ENCODE data around the gene UBLCP1. TPM values are rescaled to one million over a fixed set of nuclear protein-coding genes. Genes with fewer than 3 reads are reported as not detected.

UBLCP1 gene
- total RNA-seq, 1 donor, result 36.9 TPM

DNA sequence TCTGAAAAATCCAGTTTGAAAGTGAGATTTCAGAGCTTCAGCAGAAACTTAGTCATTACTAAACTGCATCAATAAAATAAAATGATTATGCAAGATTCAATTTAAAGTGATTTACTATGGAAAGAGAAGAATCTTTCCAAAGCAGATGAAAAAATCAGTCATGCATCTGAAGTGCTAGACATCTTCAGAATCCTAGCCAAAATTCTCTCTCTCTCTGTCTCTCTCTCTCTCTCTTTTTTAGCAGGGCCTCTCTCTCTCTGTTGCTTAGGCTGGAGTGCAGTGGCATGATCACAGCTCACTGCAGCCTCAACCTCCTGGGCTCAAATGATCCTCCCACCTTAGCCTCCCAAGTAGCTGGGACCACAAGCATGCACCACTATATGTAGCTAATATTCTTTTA is 18.2 kb upstream of the UBLCP1 start:
- H3K79me2 ChIP-seq (ENCODE audit: insufficient read depth, low read length), result no peaks in the 10 kb centered on the region
- H3K4me3 ChIP-seq (ENCODE audit: insufficient read depth, low read length), result no peak overlapping the region
- no peak for TF ChIP-seq CTCF (IDR thresholded peaks at IDR 0.05; ENCODE audit: extremely low read depth, low read depth, low read length)
- H3K9me3 ChIP-seq (ENCODE audit: low read depth, low read length), result no peaks in the 10 kb centered on the region
- H3K36me3 ChIP-seq (ENCODE audit: insufficient read depth, low read length), result no peaks in the 10 kb centered on the region
- no peak overlapping the region for H2AFZ ChIP-seq (ENCODE audit: low read length)
- no peak overlapping the region for H3K4me2 ChIP-seq (ENCODE audit: insufficient read depth, low read length)
- H3K4me1 ChIP-seq (ENCODE audit: insufficient read depth, low read length), result peaks cover 10% of the 10 kb centered on the region
- no peaks in the 10 kb centered on the region for H4K20me1 ChIP-seq (ENCODE audit: insufficient read depth, low read length)
- no peak for DNase-seq (ENCODE audit: insufficient read length, low spot score, missing footprints)
- H3K27me3 ChIP-seq (ENCODE audit: insufficient read depth, low read length), result no peaks in the 10 kb centered on the region
- H3K27ac ChIP-seq (ENCODE audit: low read depth, low read length), result no peak overlapping the region

- DNase-seq (ENCODE audit: insufficient read length, low spot score, missing footprints), result no peak
- Histone ChIP-seq H4K20me1 (ENCODE audit: insufficient read depth, low read length) (no peaks in the 10 kb centered on the region), H3K4me3 (ENCODE audit: insufficient read depth, low read length) (no peak overlapping the region), H3K4me1 (ENCODE audit: insufficient read depth, low read length) (no peaks in the 10 kb centered on the region), H3K4me2 (ENCODE audit: insufficient read depth, low read length) (no peak overlapping the region), H3K36me3 (ENCODE audit: insufficient read depth, low read length) (no peaks in the 10 kb centered on the region), H3K27ac (ENCODE audit: low read depth, low read length) (no peak overlapping the region), H2AFZ (ENCODE audit: low read length) (no peak overlapping the region), H3K27me3 (ENCODE audit: insufficient read depth, low read length) (no peaks in the 10 kb centered on the region), H3K79me2 (ENCODE audit: insufficient read depth, low read length) (no peaks in the 10 kb centered on the region), H3K9me3 (ENCODE audit: low read depth, low read length) (no peaks in the 10 kb centered on the region)
- TF ChIP-seq CTCF (IDR thresholded peaks at IDR 0.05; ENCODE audit: extremely low read depth, low read depth, low read length), result no peak
These were observed 13.9 kb upstream of the UBLCP1 start for GRCh38 chr5:159249158-159249557.

GRCh38 chr5:159252195-159252594 is 10.9 kb upstream of the UBLCP1 start:
- H3K27me3 ChIP-seq (ENCODE audit: insufficient read depth, low read length), result no peaks in the 10 kb centered on the region
- H3K4me3 ChIP-seq (ENCODE audit: insufficient read depth, low read length), result no peak overlapping the region
- H3K36me3 ChIP-seq (ENCODE audit: insufficient read depth, low read length), result no peaks in the 10 kb centered on the region
- DNase-seq (ENCODE audit: insufficient read length, low spot score, missing footprints), result no peak
- no peak for TF ChIP-seq CTCF (IDR thresholded peaks at IDR 0.05; ENCODE audit: extremely low read depth, low read depth, low read length)
- no peaks in the 10 kb centered on the region for H3K4me1 ChIP-seq (ENCODE audit: insufficient read depth, low read length)
- no peaks in the 10 kb centered on the region for H3K79me2 ChIP-seq (ENCODE audit: insufficient read depth, low read length)
- H3K4me2 ChIP-seq (ENCODE audit: insufficient read depth, low read length), result no peak overlapping the region
- no peaks in the 10 kb centered on the region for H3K9me3 ChIP-seq (ENCODE audit: low read depth, low read length)
- no peak overlapping the region for H2AFZ ChIP-seq (ENCODE audit: low read length)
- H3K27ac ChIP-seq (ENCODE audit: low read depth, low read length), result no peak overlapping the region
- no peaks in the 10 kb centered on the region for H4K20me1 ChIP-seq (ENCODE audit: insufficient read depth, low read length)

- H3K36me3 ChIP-seq (ENCODE audit: insufficient read depth, low read length), result no peaks in the 10 kb centered on the region
- no peaks in the 10 kb centered on the region for H3K79me2 ChIP-seq (ENCODE audit: insufficient read depth, low read length)
- H3K27me3 ChIP-seq (ENCODE audit: insufficient read depth, low read length), result no peaks in the 10 kb centered on the region
- no peak overlapping the region for H2AFZ ChIP-seq (ENCODE audit: low read length)
- H3K4me3 ChIP-seq (ENCODE audit: insufficient read depth, low read length), result no peak overlapping the region
- H3K27ac ChIP-seq (ENCODE audit: low read depth, low read length), result no peak overlapping the region
- H3K4me2 ChIP-seq (ENCODE audit: insufficient read depth, low read length), result no peak overlapping the region
- TF ChIP-seq CTCF (IDR thresholded peaks at IDR 0.05; ENCODE audit: extremely low read depth, low read depth, low read length), result no peak
- DNase-seq (ENCODE audit: insufficient read length, low spot score, missing footprints), result no peak
- H4K20me1 ChIP-seq (ENCODE audit: insufficient read depth, low read length), result no peaks in the 10 kb centered on the region
- H3K4me1 ChIP-seq (ENCODE audit: insufficient read depth, low read length), result no peaks in the 10 kb centered on the region
- H3K9me3 ChIP-seq (ENCODE audit: low read depth, low read length), result no peaks in the 10 kb centered on the region
These were observed 6.1 kb upstream of the UBLCP1 start for GRCh38 chr5:159257007-159257406.
